ENCODE results near the gene TMEM150B. TPM values are rescaled to one million over a fixed set of nuclear protein-coding genes. Genes with fewer than 3 reads are reported as not detected.

TMEM150B gene
- total RNA-seq, 1 donor from 2014 or later = 1.4 TPM

DNA sequence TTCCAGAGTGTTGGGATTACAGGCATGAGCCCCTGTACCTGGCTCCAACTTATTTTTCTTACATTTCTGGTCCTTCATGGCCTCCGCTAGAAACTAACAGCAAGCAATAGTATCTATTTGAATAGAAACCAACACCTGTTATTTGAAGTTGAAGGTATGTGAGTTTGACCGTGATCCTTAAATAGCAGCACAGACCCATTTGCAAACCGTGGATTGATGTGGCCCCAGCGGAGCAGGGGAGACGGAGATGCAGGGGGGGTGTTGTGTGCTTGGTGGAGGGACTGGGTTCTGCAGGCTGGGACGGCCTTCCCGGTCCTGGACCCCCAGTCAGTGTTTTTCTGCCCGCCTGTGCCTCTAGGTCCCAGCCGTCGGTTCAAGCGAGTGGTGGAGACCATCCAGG is 16.9 kb downstream of the TMEM150B start:
- intact Hi-C loops (cut with micrococcal nuclease) = no loop called here

DNA sequence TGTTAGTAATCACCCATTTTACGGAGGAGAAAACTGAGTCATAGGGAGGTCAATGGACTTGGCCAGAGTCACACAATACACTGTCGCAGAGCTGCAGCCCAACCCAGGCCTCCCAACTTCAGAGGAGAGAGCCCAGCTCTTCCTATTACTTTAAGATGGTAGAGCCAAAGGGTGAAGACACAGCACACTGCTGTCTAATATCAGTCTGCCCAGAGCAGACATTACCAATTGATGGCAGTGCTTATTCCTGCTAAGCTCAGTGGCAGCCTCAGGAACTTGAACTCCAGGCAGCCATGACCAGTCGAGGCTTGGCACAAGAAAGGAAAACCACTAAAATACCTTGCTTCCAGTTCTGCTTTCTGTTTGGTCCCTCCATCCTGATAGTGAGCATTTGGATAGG is 18.4 kb downstream of the TMEM150B start:
- intact Hi-C loops (cut with micrococcal nuclease) = no loop called here

DNA sequence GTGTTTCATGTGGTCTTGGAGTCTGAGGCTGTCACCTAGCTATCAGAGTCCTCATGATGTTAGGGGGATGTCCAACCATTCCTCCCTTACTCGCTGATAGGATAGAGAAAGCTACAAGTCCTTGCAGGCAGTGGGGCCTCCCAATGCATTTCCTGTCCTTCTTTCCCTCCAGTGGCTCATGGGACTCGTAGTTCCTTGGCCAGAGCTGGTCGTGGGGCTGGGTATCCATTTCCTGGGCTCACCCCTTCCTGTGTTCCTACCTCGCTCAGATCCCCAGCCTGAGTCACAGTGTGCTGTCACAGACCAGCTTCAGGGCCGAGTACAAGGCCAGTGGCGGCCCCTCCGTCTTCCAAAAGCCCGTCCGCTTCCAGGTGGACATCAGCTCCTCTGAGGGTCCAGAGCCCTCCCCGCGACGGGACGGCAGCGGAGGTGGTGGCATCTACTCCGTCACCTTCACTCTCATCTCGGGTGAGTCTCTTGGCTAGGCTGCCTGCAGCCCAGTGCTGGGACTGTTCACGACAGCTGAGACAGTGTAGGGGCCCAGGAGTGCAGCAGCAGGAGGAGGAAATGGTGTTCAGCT is 19.1 kb downstream of the TMEM150B start:
- intact Hi-C loops (cut with micrococcal nuclease) = loop anchor here (1.0 kb wide), 1 partner anchor 47 kb away; no protein-coding TSS in a partner anchor

DNA sequence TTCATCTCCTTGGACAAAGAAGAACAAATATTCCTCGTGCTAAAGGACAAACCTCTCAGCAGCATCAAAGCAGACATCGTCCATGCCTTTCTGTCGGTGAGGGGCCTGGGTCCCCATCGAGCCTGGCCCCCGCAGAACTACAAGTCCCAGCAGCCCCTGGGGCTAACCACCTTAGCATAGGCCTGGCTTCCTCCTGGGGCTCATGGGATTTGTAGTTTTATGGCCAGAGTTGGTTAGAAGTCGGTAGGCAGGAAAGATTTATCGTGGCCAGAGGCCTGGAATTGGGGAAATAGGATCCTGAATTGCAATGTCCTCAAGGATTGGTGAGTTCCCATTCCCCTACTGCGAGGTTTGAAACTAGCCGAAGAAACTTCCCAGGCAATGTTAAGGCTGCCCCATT is 19.6 kb downstream of the TMEM150B start:
- intact Hi-C loops (cut with micrococcal nuclease) = loop anchor here (1.0 kb wide), 1 partner anchor 48 kb away; no protein-coding TSS in a partner anchor

DNA sequence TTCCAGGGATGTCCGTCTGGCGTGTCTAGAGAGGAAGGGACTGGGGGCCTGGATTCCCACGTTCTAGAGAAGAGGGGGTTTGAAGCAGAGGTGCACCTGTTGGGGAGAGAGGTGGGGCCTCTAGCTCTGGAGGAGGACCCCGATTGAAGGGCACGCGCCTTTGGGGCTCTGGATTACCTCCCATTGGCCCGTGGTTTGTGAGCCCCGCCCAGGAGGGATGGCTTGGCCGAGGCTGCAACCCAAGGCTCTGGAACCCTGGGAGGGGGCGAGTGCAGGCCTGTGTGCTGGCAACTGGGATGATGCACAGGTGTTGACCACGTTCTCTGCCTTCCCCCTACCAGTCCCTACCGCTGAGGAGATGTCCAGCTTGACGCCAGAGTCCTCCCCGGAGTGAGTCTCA is 20.2 kb downstream of the TMEM150B start:
- intact Hi-C loops (cut with micrococcal nuclease) = loop anchor here (1.0 kb wide), 1 partner anchor 48 kb away; no protein-coding TSS in a partner anchor

DNA sequence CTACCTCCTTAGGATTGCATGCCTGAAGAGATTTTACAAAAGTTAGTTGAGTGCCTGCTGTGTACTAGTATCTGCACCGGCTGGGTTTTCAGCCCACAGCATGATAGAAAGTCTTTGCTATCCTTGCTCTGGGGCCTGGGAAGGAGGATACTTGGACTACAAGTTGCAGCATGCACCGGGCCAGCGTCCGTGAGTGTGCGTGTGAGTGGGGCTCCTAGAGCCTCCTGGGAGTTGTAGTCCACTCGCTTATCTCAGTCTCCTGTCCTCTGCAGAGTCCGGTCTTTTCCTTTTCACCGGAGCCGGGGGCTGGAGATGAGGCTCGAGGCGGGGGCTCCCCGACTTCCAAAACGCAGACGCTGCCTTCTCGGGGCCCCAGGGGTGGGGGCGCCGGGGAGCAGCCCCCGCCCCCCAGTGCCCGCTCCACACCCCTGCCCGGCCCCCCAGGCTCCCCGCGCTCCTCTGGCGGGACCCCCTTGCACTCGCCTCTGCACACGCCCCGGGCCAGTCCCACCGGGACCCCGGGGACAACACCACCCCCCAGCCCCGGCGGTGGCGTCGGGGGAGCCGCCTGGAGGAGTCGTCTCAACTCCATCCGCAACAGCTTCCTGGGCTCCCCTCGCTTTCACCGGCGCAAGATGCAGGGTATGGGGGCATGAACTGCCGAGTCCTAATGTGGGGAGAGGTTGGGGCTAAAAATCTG is 20.7 kb downstream of the TMEM150B start:
- intact Hi-C loops (cut with micrococcal nuclease) = no loop called here

DNA sequence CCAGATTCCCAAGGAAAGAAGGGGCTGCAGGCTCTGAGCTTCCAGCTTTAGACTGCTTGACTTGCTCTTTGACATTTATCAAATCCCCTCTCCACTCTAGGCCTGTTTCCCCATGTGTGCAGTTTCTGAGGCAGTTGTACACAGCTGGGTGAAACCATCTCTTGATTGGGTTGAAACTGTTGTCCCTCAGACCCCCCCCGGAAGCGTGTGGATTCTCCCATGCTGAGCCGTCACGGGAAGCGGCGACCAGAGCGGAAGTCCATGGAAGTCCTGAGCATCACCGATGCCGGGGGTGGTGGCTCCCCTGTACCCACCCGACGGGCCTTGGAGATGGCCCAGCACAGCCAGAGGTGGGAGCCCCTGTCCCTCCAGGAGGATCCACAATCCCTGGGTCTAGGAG is 21.7 kb downstream of the TMEM150B start:
- intact Hi-C loops (cut with micrococcal nuclease) = no loop called here

DNA sequence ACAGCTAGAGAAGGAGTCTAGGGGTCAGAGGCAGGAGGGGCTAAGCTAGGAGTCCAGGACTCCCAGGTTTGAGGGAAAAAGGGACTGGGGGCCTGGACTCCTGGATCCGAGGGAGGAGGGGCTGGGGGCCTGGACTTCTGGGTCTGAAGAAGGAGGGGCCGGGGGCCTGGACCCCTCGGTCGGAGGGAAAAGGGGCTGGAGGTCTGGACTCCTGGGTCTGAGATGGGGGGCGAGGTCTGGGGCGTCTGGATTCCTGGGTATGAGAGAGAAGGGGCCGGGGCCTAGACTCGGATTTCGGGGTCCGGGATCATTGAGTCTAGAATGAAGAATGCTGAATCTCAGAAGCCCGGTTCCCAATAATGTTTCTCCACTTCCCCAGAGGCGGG is 22.8 kb downstream of the TMEM150B start:
- intact Hi-C loops (cut with micrococcal nuclease) = loop anchor here (1.0 kb wide), 3 partner anchors 37 to 106 kb away; partner anchors contain the start of genes KMT5C and PPP6R1

DNA sequence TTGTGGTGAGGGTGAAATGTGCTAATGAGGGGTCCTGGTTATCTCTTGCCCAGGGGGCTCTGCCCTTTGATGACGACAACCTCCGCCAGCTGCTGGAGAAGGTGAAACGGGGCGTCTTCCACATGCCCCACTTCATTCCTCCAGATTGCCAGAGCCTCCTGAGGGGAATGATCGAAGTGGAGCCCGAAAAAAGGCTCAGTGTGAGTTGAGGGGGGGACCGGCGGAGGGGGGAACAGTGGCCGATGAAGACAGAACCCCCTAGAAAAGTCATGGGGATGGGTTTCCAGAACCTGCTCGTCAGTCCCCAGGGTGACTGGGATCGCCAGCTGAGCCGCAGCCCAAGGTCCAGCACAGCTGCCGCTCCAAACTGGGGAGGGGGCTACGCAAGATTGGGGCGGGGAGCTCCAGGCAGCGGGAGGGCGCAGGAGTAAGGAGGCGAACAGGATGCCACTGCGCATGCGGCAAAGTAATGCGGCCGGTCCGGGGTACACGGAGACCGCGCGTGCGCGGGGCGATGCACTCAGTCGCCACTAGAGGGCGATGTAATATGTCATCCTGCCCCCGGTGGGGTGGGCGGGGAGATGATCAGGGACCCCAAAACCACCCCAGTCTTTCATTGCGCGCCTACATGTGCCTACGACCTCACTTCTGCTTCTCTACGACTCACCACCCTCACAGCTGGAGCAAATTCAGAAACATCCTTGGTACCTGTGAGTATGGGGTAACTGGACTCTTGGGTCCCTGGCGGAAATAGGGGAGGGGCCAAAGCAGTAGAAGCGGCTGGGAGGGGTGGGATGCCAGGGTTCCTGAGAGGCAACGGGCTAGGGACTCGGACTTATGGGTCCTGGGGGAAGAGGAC is 23.5 kb downstream of the TMEM150B start:
- intact Hi-C loops (cut with micrococcal nuclease) = loop anchor here (1.0 to 2.0 kb wide), 8 partner anchors 9 to 159 kb away; partner anchors contain the start of genes HSPBP1, ISOC2, KMT5C and PPP6R1

DNA sequence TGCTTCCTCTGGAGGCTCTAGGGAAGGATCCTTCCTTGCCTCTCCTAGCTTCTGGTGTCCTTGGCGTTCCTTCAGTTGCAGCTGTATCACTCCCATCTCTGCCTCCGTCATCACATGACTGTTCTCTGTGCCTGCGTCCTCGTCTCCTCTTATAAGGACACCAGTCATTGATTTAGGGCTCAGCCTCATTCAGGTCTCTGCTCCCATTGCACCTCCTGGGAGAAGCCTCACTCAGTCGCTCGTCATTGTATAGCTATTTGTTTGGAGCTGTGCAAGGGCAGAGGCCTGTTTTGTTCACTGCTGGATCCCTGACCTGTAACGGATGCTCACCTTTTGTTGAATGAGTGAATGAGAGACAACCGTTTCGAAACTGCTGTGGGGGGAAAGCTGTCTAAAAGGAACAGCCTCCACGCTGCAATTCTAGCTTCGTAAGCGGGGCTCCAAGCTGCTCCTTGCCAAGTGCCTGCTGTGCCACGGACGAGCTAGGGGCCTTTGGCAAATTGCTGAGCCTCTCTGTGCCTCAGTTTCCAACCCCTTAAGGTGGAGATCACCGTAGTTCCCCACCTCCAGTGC is 24.2 kb downstream of the TMEM150B start:
- intact Hi-C loops (cut with micrococcal nuclease) = loop anchor here (1.0 to 2.0 kb wide), 5 partner anchors 9 to 160 kb away; partner anchors contain the start of genes HSPBP1, ISOC2 and RPL28

DNA sequence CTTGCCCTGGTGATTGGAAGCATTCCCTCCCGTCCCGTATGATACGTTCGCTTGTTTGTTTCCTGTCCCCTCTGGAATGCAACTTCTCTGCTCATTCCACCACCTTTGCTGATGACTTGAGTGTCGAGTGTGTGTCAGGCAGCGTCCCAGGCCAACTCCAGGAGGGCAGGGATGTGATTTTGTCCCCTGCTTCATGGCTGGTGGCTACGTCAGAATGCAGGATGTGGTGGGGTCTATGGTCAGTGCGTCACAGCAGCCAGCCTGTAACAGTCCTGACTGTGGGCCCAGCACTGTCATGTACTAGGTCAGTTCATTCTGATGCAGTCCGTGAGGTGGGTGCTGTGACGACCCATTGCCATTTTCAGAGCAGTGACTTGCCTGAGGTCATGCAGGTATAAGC is 25.1 kb downstream of the TMEM150B start:
- intact Hi-C loops (cut with micrococcal nuclease) = loop anchor here (2.0 kb wide), 1 partner anchor 161 kb away; the partner anchor contains the start of gene ISOC2

DNA sequence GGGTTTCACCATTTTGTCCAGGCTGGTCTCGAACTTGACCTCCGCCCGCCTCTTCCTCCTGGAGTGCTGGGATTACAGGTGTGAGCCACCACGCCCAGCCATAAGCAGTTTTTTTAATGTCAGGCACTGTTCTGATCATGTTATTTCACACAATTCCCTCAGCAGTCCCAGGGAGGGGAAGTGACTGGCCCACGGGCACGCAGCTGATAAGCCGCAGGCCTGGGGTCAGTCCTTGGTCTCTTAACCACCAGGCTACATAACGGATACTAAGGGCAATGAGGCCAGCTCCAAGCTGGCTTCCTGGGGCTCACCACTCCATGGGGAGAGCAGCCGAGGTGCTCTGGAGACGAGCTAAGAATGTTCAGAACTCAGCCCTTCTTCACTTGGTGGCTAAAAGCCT is 27.9 kb downstream of the TMEM150B start:
- intact Hi-C loops (cut with micrococcal nuclease) = no loop called here

DNA sequence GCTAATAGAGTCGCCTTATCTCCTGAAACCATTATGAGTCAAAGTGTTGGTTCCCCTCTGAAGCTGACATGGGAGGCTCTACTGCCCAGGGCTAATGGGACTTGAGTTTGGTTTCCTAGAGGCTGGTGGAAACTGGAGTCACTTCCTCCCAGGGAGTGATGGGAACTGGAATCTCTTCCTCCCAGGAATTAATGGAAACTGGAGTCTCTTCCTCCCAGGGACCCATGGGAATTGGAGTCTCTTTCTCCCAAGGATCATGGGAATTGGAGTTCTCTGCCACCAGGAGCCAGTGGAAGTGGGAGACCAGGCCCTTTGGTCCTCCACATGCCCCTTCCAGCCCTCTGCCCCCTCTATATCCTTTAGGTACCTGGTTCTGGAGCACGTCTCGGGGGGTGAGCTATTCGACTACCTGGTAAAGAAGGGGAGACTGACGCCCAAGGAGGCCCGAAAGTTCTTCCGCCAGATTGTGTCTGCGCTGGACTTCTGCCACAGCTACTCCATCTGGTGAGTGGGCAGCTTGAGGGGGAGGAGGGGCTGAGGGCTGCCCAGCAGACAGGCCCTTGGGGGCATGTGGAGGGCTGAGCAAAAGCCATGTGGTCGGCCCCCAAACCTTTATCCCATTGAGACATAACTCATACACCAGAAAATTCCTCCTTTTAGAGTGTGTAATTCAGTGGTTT is 35.9 kb downstream of the TMEM150B start:
- intact Hi-C loops (cut with micrococcal nuclease) = no loop called here

DNA sequence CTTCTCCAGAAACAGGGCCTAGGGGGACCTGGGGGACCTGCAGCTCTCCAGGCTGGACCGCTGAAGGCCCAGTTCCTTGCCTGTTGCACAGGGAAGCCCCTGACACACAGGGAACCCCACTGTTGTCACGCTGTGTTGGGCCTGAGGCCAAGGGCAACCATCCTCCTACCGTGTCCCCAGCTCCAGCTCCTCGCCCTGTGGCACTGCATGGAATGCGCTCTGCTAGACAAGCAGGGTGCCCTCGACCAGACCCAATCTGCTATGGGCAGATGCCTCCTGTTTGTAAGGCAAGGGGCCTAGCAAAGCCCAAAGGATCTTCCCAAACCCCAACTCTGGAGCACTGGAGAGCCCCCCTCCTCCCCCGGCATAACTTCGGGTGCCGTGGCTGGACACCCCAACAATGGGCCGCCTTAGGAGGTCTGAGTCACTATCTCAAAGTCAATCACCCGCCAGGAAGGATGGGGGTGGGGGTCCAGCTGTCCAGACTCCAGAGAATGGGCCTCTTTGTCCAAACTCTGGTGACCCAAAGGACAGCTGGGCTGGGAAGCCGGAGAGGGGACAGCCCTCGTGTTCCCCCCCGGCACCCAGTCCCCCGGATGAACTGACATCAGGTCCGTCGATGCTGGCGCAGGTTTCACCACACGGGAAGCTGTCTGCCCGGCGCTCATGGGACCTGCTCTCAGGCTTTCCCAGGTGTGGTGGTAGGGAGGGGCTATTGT is 37.6 kb downstream of the TMEM150B start:
- intact Hi-C loops (cut with micrococcal nuclease) = no loop called here

DNA sequence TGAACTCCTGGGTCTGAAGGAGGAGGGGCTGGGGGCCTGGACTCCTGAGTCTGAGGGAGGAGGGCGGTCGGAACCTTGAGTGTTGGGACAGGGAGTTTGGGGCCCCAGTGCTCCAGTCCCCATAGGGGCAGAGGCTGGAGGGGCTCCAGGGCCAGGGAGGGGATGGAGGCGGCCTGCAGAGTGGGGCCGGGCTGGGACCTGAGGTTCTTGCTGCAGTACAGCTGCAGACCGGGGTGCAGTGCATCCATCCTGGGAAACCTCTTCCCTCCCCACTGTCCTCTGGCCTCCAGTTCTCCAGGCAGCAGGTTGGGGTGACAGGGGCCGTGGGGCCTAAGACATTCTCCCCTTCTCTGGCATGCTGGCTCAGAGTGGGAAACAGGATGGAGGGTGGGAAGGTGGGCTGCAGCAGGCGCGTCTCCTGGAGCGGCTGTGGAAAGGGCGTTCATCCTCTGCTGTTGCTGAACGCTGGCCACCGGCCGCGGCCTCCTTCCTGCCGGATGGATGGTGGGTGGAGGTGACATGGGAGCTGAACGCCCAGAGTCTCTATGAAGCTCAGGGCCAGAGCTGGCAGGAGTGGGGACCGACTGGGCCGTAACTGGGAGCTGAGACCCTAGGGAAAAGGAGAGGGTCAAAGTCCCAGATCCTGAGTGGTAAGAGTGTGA is 39.8 kb downstream of the TMEM150B start:
- intact Hi-C loops (cut with micrococcal nuclease) = no loop called here

DNA sequence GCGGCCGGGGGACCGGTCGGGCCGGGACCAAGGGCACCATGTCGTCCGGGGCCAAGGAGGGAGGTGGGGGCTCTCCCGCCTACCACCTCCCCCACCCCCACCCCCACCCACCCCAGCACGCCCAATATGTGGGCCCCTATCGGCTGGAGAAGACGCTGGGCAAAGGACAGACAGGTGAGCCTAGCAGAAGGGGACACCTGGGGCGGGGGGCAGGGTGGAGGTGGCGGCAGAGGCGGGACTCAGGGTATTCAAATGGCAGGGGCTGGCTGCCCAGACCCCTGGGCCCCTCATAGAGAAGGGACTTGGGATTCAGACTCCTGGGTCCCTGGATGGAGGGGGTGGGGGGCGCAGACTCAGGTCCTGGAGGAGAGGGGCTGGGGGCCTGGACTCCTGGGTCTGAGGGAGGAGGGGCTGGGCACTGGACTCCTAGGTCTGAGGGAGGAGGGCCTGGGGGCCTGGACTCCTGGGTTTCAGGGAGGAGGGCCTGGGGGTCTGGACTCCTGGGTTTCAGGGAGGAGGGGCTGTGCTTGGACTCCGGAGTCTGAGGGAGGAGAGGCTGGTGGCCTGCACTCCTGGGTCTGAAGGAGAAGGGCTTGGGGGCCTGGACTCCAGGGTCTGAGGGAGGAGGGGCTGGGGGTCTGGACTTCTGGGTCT is 40.6 kb downstream of the TMEM150B start:
- intact Hi-C loops (cut with micrococcal nuclease) = no loop called here

DNA sequence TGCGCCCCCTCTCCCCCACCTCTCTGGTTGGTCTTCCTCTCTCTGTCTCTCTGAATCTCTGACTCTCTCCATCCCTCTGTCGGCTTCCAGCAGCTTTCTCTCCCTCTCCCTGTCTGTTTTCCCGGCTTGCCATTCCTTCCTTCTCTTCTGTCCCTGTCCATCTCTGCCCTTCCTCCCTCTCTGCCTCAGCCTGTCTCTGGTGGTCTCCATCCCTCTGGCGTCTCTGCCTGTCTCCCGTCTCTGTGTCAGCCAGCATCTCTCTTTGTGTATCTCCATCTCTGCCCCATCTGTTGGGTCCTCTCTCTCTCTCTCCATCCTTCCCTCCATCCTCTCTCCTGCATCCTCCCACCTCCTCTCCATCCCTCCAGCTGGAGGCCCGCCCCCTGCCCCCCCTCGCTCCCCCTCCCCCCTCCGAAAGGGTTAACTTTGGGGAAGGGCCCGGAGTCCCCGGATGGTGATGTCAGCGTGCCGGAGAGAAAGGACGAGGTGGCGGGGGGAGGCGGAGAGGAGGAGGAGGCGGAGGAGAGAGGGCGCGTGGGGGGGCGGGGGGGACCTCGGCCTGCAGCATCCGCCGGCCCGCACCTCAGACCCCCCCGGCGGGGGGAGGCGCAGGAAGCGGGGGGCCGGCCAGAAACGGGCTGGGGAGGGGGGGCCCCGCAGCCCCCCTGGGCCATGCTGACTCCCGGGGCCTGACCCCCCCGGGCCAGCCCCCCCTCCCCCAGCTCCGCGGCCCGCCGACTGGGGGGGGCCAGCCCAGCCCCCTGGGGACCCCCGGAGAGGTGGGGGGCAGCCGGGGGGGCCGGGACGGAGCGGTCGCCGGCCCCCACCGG is 41.4 kb downstream of the TMEM150B start, which contains the start of gene BRSK1:
Gene BRSK1 (plus strand): TSS at position 450 of the 830 bp plus-strand sequence. CDS start 446 bp downstream, outside the sequence.
- intact Hi-C loops (cut with micrococcal nuclease) = no loop called here

Measured in T-helper 1 cell treated with Interleukin-12 subunit alpha and Interleukin-12 subunit beta and Interleukin-4 antibody, amounts not matched to agents 30 ng/mL and 1 ng/mL, for 36 hours (primary cell).